WTC11 (cell line): ENCODE measurements around the gene CACNA1D. TPM values are rescaled to one million over a fixed set of nuclear protein-coding genes. Genes with fewer than 3 reads are reported as not detected.

Experiments used
- AR ChIP-seq: fragments of 250-450 bp; sonication (Bioruptor Pico); IDR thresholded peaks from 2 replicates; pipeline ENCODE4 v1.9.0; 2021; ENCODE audit warnings: mild to moderate bottlenecking
- ATF2 ChIP-seq: sonication (generic); formaldehyde crosslinking; IDR thresholded peaks from 2 replicates; pipeline ENCODE4 v1.8.1; 2022; ENCODE audit warnings: low read depth, missing genetic modification reagents, borderline replicate concordance
- CDX4 ChIP-seq: fragments of 250-450 bp; sonication (Bioruptor Pico); IDR thresholded peaks from 2 replicates; pipeline ENCODE4 v1.9.0; 2021; ENCODE audit warnings: moderate library complexity, mild to moderate bottlenecking, inconsistent platforms, borderline replicate concordance
- CREB1 ChIP-seq: sonication (generic); formaldehyde crosslinking; IDR thresholded peaks from 2 replicates; pipeline ENCODE4 v1.8.0; 2023; ENCODE audit warnings: mild to moderate bottlenecking, missing genetic modification reagents
- CTCF ChIP-seq: fragments of 200-600 bp; IDR thresholded peaks from 2 replicates; pipeline ENCODE4 v1.8.0; 2022; ENCODE audit warnings: antibody characterized with exemption
- EMX1 ChIP-seq: fragments of 250-450 bp; sonication (Bioruptor Pico); IDR thresholded peaks from 2 replicates; pipeline ENCODE4 v1.8.0; 2021; ENCODE audit warnings: mild to moderate bottlenecking
- ETV6 ChIP-seq: sonication (generic); formaldehyde crosslinking; IDR thresholded peaks from 2 replicates; pipeline ENCODE4 v1.8.1; 2022; ENCODE audit warnings: mild to moderate bottlenecking, missing genetic modification reagents
- FOXP4 ChIP-seq: sonication (generic); formaldehyde crosslinking; IDR thresholded peaks from 2 replicates; pipeline ENCODE4 v1.8.0; 2022; ENCODE audit warnings: mild to moderate bottlenecking, missing genetic modification reagents
- GTF2I ChIP-seq: fragments of 250-450 bp; sonication (Bioruptor Pico); conservative IDR thresholded peaks from 2 replicates; pipeline ENCODE4 v1.4.0; 2021; ENCODE audit warnings: mild to moderate bottlenecking
- HMGXB4 ChIP-seq: sonication (generic); formaldehyde crosslinking; IDR thresholded peaks from 2 replicates; pipeline ENCODE4 v1.8.1; 2023; ENCODE audit warnings: mild to moderate bottlenecking, moderate library complexity, missing genetic modification reagents
- IRF2 ChIP-seq: sonication (generic); formaldehyde crosslinking; IDR thresholded peaks from 2 replicates; pipeline ENCODE4 v1.8.0; 2022; ENCODE audit warnings: low read depth, missing genetic modification reagents, borderline replicate concordance
- MLX ChIP-seq: sonication (generic); formaldehyde crosslinking; IDR thresholded peaks from 2 replicates; pipeline ENCODE4 v1.8.1; 2023; ENCODE audit warnings: mild to moderate bottlenecking, missing genetic modification reagents, moderate library complexity
- MXD4 ChIP-seq: fragments of 250-450 bp; sonication (Bioruptor Pico); IDR thresholded peaks from 2 replicates; pipeline ENCODE4 v1.8.0; 2021; ENCODE audit warnings: mild to moderate bottlenecking, moderate library complexity, borderline replicate concordance
- NFATC4 ChIP-seq: fragments of 250-450 bp; sonication (Bioruptor Pico); IDR thresholded peaks from 2 replicates; pipeline ENCODE4 v1.9.0; 2021; ENCODE audit warnings: mild to moderate bottlenecking
- NFE2L1 ChIP-seq: sonication (generic); formaldehyde crosslinking; IDR thresholded peaks from 2 replicates; pipeline ENCODE4 v1.8.1; 2023; ENCODE audit warnings: missing genetic modification reagents
- NFYB ChIP-seq: sonication (generic); formaldehyde crosslinking; conservative IDR thresholded peaks from 2 replicates; pipeline ENCODE4 v1.8.0; 2022; ENCODE audit warnings: low read depth, missing genetic modification reagents
- OVOL2 ChIP-seq: fragments of 250-450 bp; sonication (Bioruptor Pico); IDR thresholded peaks from 2 replicates; pipeline ENCODE4 v1.9.0; 2021; ENCODE audit warnings: mild to moderate bottlenecking, borderline replicate concordance
- PRRX2 ChIP-seq: fragments of 250-450 bp; sonication (Bioruptor Pico); IDR thresholded peaks from 2 replicates; pipeline ENCODE4 v1.8.0; 2021; ENCODE audit warnings: mild to moderate bottlenecking
- SP1 ChIP-seq: sonication (generic); formaldehyde crosslinking; conservative IDR thresholded peaks from 2 replicates; pipeline ENCODE4 v1.8.1; 2022; ENCODE audit warnings: missing genetic modification reagents
- TCF7 ChIP-seq: sonication (generic); formaldehyde crosslinking; IDR thresholded peaks from 2 replicates; pipeline ENCODE4 v1.8.0; 2022; ENCODE audit warnings: mild to moderate bottlenecking, low read depth, missing genetic modification reagents, moderate library complexity
- TEAD4 ChIP-seq: sonication (generic); formaldehyde crosslinking; IDR thresholded peaks from 2 replicates; pipeline ENCODE4 v1.8.0; 2022; ENCODE audit warnings: mild to moderate bottlenecking, missing genetic modification reagents
- ZBTB43 ChIP-seq: sonication (generic); formaldehyde crosslinking; IDR thresholded peaks from 2 replicates; pipeline ENCODE4 v1.8.1; 2023; ENCODE audit warnings: mild to moderate bottlenecking, missing genetic modification reagents
- ZNF232 ChIP-seq: sonication (generic); formaldehyde crosslinking; IDR thresholded peaks from 2 replicates; pipeline ENCODE4 v1.8.0; 2022; ENCODE audit warnings: mild to moderate bottlenecking, missing genetic modification reagents
- ZNF416 ChIP-seq: fragments of 250-450 bp; sonication (Bioruptor Pico); IDR thresholded peaks from 2 replicates; pipeline ENCODE4 v1.9.0; 2021; ENCODE audit warnings: mild to moderate bottlenecking, inconsistent platforms
- ZNF423 ChIP-seq: fragments of 250-450 bp; sonication (Bioruptor Pico); IDR thresholded peaks from 2 replicates; pipeline ENCODE4 v2.1.2; 2022; ENCODE audit warnings: mild to moderate bottlenecking, moderate library complexity
- ZNF512 ChIP-seq: sonication (generic); formaldehyde crosslinking; IDR thresholded peaks from 2 replicates; pipeline ENCODE4 v1.8.1; 2022; ENCODE audit warnings: missing genetic modification reagents, borderline replicate concordance
- total RNA-seq: library from RNA; stranded (reverse); gene quantifications from 3 replicates; pipeline ENCODE4 v1.2.3, GENCODE V29; 2021

CACNA1D gene
- total RNA-seq, 1 experiment from 2014 or later, result 2.3 TPM

GRCh38 chr3:53846134-53846850 is 351.9 kb downstream of the CACNA1D start, which contains the start of the genes CHDH and IL17RB (continued):
- peak; percentile 98 for TF ChIP-seq ETV6 (CRISPR knock-in tag)
- no peak for TF ChIP-seq ZNF423 (CRISPR knock-in tag)
- peak; percentile 76; the same call in 1 of the 2 replicates for TF ChIP-seq TCF7 (CRISPR knock-in tag)
- TF ChIP-seq IRF2, result no peak
- TF ChIP-seq MLX (CRISPR knock-in tag), result peak; percentile 77
- no peak for TF ChIP-seq CDX4 (CRISPR knock-in tag)
- TF ChIP-seq HMGXB4 (CRISPR knock-in tag), result peak; percentile 88
- no peak for TF ChIP-seq TEAD4
- TF ChIP-seq CREB1 (CRISPR knock-in tag), result no peak
- TF ChIP-seq NFE2L1 (CRISPR knock-in tag), result peak; percentile 87
- no peak for TF ChIP-seq EMX1 (CRISPR knock-in tag)
- peak; percentile 88 for TF ChIP-seq SP1
- TF ChIP-seq GTF2I, result no peak
- TF ChIP-seq PRRX2 (CRISPR knock-in tag), result no peak
- peak; percentile 17; the same call in 1 of the 2 replicates for TF ChIP-seq NFYB (CRISPR knock-in tag)
- no peak for TF ChIP-seq ZNF416 (CRISPR knock-in tag)
- TF ChIP-seq CTCF, result no peak
- peak; percentile 46; the same call in 1 of the 2 replicates for TF ChIP-seq ZNF232 (CRISPR knock-in tag)
- TF ChIP-seq ATF2 (CRISPR knock-in tag), result no peak
- TF ChIP-seq MXD4 (CRISPR knock-in tag), result no peak
- TF ChIP-seq OVOL2 (CRISPR knock-in tag), result no peak
- no peak for TF ChIP-seq AR
- no peak for TF ChIP-seq NFATC4 (CRISPR knock-in tag)
- peak; percentile 74; the same call in 1 of the 2 replicates for TF ChIP-seq ZBTB43 (CRISPR knock-in tag)
- TF ChIP-seq FOXP4, result peak; percentile 93
- no peak for TF ChIP-seq ZNF512 (CRISPR knock-in tag)
